ENCODE measurements around the gene CPNE1.
A peak's percentile ranks its signal among the peaks of the same experiment; 100 is the strongest.

DNA sequence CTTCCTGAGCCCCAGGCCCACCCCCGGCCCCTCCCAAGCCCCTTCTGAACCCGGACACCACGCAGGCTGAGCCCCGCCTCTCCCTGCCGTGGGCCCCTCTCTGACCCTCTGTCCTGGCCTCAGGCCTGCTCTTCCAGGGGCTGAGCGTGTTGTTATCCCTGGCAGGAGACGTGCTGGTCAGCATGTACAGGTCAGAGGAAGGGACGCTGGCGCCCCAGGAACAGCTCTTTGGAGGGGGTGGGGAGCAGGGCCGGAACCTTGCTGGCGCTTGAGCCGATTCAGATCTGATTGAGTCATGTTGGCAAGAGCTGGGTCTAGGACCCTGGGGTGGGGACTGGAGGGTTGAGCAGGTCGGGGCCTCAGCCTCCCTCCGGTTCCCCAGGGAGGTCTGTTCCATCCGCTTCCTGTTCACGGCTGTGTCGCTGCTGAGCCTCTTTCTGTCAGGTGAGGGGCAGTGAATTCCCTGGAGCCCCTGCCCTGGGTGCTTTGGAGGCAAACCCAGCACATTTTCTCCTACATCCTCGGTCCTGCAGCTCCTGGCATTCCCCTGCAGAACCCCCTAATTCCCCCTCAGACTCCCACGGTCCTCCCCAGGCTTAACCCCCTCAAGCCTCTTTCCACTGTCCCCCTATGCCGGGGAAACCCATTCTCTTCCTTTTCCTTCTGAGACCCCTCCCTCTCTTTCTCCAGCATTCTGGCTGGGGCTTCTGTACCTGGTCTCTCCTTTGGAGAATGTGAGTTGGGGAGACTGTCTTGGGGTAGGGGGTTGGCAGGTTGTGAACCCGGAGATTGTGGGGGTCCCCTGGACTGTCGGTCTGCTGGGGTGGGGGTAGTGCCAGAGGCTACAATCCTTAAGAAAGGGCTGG, 47.1 kb downstream of the CPNE1 start:
- TF ChIP-seq, protein P1, sequence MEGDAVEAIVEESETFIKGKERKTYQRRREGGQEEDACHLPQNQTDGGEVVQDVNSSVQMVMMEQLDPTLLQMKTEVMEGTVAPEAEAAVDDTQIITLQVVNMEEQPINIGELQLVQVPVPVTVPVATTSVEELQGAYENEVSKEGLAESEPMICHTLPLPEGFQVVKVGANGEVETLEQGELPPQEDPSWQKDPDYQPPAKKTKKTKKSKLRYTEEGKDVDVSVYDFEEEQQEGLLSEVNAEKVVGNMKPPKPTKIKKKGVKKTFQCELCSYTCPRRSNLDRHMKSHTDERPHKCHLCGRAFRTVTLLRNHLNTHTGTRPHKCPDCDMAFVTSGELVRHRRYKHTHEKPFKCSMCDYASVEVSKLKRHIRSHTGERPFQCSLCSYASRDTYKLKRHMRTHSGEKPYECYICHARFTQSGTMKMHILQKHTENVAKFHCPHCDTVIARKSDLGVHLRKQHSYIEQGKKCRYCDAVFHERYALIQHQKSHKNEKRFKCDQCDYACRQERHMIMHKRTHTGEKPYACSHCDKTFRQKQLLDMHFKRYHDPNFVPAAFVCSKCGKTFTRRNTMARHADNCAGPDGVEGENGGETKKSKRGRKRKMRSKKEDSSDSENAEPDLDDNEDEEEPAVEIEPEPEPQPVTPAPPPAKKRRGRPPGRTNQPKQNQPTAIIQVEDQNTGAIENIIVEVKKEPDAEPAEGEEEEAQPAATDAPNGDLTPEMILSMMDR (IDR thresholded peaks at IDR 0.05 in 2 of 3, conservative IDR thresholded peaks at IDR 0.05 in 1 of 3; ENCODE audit: control insufficient read depth in 2 of 3, extremely low read depth in 1 of 3, insufficient read depth in 1 of 3, low read depth in 3 of 3, low read length in 3 of 3) = peak; percentile 40 to 43 (median 41); a peak in 4 of 6 replicates
- TF ChIP-seq SIX5 (IDR thresholded peaks at IDR 0.05; ENCODE audit: low read depth, low read length, severe bottlenecking) (no peak), JUND (IDR thresholded peaks at IDR 0.05; ENCODE audit: low read depth, low read length) (no peak), ZZZ3 (IDR thresholded peaks at IDR 0.05; ENCODE audit: control insufficient read depth, insufficient read length, low read depth) (no peak), PML (IDR thresholded peaks at IDR 0.05; ENCODE audit: low read length) (no peak), GATAD2B (conservative IDR thresholded peaks at IDR 0.05; ENCODE audit: low read depth) (no peak; the same call in 1 of the 2 replicates), EP300 (IDR thresholded peaks at IDR 0.05; ENCODE audit: borderline replicate concordance in 1 of 2, control insufficient read depth in 1 of 2, low read depth in 2 of 2, low read length in 2 of 2) (0 out of 4 replicates have a peak, but pooled peaks of 1 of the 2 experiments have one; percentile 24)
- TF ChIP-seq, protein P2, sequence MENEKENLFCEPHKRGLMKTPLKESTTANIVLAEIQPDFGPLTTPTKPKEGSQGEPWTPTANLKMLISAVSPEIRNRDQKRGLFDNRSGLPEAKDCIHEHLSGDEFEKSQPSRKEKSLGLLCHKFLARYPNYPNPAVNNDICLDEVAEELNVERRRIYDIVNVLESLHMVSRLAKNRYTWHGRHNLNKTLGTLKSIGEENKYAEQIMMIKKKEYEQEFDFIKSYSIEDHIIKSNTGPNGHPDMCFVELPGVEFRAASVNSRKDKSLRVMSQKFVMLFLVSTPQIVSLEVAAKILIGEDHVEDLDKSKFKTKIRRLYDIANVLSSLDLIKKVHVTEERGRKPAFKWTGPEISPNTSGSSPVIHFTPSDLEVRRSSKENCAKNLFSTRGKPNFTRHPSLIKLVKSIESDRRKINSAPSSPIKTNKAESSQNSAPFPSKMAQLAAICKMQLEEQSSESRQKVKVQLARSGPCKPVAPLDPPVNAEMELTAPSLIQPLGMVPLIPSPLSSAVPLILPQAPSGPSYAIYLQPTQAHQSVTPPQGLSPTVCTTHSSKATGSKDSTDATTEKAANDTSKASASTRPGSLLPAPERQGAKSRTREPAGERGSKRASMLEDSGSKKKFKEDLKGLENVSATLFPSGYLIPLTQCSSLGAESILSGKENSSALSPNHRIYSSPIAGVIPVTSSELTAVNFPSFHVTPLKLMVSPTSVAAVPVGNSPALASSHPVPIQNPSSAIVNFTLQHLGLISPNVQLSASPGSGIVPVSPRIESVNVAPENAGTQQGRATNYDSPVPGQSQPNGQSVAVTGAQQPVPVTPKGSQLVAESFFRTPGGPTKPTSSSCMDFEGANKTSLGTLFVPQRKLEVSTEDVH (IDR thresholded peaks at IDR 0.05; ENCODE audit: low read depth, partially characterized antibody) = no peak
- TF ChIP-seq, protein P3, sequence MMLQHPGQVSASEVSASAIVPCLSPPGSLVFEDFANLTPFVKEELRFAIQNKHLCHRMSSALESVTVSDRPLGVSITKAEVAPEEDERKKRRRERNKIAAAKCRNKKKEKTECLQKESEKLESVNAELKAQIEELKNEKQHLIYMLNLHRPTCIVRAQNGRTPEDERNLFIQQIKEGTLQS (IDR thresholded peaks at IDR 0.05; ENCODE audit: borderline replicate concordance, extremely low read depth, low read depth, low read length) = no peak
- TF ChIP-seq, protein P4, sequence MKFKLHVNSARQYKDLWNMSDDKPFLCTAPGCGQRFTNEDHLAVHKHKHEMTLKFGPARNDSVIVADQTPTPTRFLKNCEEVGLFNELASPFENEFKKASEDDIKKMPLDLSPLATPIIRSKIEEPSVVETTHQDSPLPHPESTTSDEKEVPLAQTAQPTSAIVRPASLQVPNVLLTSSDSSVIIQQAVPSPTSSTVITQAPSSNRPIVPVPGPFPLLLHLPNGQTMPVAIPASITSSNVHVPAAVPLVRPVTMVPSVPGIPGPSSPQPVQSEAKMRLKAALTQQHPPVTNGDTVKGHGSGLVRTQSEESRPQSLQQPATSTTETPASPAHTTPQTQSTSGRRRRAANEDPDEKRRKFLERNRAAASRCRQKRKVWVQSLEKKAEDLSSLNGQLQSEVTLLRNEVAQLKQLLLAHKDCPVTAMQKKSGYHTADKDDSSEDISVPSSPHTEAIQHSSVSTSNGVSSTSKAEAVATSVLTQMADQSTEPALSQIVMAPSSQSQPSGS (IDR thresholded peaks at IDR 0.05; ENCODE audit: low read length) = no peak

Data from GM12878 (cell line).